GM18520 (cell line): ENCODE data around the gene TMOD4.

Experiments used
- ATAC-seq: cut with Tn5 transposase; IDR thresholded peaks from one replicate; pipeline ENCODE4 v1.9.1; 2021; ENCODE audit not compliant: unreplicated experiment

The TMOD4 gene

GRCh38 chr1:151143986-151144385 lies 31.8 kb downstream of the TMOD4 start:
- no peak for ATAC-seq

GRCh38 chr1:151143057-151143435 lies 32.7 kb downstream of the TMOD4 start:
- ATAC-seq: no peak

GRCh38 chr1:151142411-151143056 lies 33.2 kb downstream of the TMOD4 start:
- no peak for ATAC-seq

GRCh38 chr1:151137789-151138188 lies 38.0 kb downstream of the TMOD4 start:
- no peak for ATAC-seq

- no peak for ATAC-seq
These were observed 40.1 kb downstream of the TMOD4 start for GRCh38 chr1:151135433-151136385.

- no peak for ATAC-seq
These were observed 40.8 kb downstream of the TMOD4 start for GRCh38 chr1:151134991-151135390.

GRCh38 chr1:151134396-151134795 lies 41.4 kb downstream of the TMOD4 start:
- ATAC-seq: no peak

- ATAC-seq: no peak
These were observed 42.6 kb downstream of the TMOD4 start for GRCh38 chr1:151133018-151133806.

GRCh38 chr1:151132335-151133017 lies 43.3 kb downstream of the TMOD4 start:
- ATAC-seq: no peak

GRCh38 chr1:151131701-151132334 lies 44.0 kb downstream of the TMOD4 start:
- ATAC-seq: no peak

- ATAC-seq: no peak
These were observed 44.7 kb downstream of the TMOD4 start for GRCh38 chr1:151130987-151131586.

- ATAC-seq: no peak
These were observed 47.0 kb downstream of the TMOD4 start for GRCh38 chr1:151128800-151129199.

- ATAC-seq: no peak
These were observed 50.9 kb downstream of the TMOD4 start for GRCh38 chr1:151124763-151125403.
